HG03066 (cell line): Measurements from ENCODE around the gene LRRC25.

Source experiments
- ATAC-seq: cut with Tn5 transposase; IDR thresholded peaks from one replicate; pipeline ENCODE4 v1.9.1; 2021; ENCODE audit warnings: low read depth; ENCODE audit not compliant: unreplicated experiment

LRRC25 gene

DNA sequence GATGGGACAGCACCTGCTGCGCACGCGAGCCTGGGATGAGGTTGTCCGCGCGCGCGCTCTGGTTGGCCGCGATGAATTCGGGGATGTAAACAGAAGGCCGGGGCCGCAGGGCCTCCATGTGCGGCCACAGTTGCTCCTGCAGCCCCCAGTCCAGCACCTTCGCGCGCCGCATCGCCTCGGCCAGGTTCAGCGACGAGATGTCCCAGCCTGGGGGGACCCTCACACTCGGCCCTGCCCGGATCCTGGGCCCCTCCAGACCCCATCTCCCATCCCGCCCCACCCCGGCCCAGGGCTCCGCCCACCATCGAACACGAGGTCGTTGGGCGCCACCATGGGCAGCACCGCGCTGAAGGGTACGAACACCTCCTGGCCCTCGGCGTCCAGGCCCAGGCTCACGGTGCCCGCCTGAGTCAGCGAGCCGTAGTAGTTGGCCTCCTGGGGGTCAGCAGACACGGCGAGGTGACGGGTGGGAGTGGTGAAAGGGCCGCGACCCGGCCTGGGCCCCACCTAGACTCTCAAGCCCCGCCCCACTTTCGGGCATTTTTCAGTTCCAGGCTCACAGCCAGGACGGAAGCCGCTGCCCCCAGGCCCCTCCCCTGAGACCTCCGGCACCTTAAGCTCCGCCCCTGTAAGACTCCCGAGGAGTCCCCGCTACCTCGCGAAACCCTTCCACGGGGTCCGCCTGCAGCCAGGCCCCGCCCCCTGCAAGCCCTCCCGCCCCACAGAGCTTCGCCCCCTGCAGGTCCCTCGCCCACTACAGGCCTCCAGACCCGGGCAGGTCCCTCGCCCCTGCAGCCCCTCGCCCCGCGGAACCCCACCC lies 39.5 kb upstream of the LRRC25 start:
- peak; percentile 55 for ATAC-seq

DNA sequence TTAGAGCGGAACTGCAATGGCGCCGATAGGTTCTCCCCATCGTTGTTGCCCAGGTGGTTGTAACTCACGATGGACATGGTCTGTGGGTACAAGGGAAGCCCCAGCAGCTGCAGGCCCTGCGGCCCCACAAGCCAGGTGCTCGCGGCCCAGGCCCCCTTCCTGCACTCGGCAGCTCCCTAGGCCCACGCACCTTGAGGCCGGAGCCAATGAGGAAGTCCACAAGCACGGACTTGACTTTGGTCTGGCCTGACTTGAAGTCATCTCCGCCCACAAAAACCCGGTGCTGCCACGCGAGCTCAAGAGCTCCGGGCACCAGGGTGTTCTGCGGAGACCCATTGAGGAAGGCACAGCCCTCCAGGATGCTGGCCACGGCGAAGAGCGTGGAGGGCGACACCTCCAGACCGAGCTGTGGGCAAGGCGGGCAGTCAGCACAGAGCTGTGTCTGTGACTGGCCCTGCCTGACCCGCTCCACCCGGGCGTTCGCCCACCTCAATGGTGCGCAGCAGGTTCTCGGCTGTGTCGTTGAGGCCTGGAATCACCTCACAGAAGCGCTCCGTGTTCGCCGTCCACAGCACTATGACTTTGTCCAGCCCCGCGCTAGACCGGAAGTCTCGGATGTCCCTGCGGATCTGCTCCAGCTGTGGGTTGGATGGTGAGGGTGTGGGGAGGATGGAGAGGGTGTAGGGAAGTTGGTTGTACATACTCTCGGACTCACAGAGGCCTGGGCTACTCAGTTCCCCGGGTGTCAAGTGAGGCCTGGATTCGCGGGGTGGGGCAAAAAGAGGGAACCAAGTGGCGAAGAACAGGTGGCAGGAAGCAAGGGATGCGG lies 38.6 kb upstream of the LRRC25 start:
- ATAC-seq = no peak

DNA sequence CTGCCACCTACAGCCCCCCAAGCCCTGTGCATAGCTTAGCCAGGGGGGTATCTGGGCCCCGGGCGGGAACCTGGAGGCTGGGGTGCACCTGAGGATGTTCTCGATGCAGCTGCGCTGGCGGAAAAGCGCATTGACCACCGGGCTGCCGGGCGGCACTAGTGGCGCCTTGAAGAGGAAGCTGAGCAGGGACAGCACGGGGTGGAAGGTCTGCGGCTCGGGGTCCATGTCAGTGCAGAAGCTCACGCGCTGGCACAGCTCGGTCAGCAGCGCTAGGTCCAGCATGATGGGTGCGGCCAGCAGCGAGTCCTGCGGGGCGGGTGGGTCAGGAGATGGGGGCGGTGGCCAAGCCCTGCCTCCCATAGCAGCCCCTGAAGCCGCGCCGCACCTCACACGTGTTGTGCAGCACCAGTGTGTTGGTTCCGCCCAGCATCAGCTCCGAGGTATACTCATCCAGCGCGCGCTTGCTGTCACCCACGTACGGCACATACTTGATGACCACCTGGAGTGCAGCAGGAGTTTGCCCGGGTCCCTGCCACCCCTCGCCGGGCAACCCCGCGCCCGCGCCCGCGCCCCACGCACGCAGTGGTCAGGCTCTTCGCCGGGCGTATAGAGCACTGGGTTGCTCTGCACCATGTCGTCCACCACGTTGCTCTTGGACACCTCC lies 37.9 kb upstream of the LRRC25 start:
- ATAC-seq = no peak

DNA sequence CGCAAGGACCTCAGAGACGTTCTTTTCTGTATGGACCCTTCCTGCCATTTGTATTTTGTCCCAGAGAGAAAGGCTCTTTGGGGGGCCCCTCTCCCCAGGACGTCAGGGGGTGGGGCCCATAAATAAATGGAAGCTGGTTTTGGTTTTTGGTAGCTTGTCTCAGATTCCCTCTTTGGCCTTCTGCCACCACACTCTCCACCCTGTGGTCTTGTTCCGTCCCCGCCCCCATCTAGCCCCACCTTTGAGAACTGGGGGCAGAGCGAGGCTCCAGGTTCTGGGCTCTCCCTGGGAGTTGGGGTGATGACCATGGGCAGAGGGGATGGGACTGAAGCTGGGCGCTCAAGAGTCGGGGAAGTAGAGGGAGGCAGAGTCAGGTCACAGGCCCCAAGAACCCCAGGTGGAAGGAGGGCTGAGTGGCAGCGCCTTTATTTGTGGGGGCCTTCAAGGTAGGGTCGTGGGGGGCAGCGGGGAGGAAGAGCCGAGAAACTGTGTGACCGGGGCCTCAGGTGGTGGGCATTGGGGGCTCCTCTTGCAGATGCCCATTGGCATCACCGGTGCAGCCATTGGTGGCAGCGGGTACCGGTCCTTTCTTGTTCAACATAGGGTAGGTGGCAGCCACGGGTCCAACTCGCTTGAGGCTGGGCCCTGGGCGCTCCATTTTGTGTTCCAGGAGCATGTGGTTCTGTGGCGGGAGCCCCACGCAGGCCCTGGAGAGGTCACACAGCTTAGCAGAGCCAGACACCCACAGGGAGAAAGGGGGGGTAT lies 37.2 kb upstream of the LRRC25 start:
- no peak for ATAC-seq

DNA sequence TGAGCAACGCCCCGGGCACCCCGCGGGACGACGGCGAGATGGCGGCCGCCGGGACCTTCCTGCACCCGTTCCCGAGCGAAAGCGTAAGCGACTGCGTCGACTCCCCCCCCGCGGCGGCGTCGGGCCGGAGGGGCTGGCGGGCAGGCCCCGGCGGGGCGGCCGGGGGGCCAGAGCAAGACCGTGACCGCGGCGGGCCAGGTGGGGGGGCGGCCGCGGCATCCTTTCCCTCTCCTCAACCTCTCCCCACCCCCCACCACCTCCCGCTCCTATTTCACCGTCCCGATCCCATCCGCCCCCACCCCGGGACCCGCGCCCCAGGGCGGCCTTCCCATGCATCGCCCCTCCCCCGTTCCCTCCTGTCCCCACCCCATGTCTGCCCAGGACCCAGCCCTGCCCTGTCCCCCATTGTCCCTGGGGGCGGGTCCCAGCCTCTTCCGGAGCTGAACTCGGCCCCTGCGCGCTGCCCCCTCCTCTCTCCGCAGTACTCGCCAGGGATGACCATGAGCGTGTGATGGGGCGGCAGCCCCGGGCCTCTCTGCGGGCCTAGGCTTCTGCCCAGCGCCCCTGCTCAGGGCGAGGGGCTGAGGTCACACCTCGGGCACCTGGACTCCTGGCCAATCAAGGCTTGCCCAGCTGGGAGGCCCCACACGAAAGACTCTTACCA lies 36.4 kb upstream of the LRRC25 start:
- no peak for ATAC-seq

DNA sequence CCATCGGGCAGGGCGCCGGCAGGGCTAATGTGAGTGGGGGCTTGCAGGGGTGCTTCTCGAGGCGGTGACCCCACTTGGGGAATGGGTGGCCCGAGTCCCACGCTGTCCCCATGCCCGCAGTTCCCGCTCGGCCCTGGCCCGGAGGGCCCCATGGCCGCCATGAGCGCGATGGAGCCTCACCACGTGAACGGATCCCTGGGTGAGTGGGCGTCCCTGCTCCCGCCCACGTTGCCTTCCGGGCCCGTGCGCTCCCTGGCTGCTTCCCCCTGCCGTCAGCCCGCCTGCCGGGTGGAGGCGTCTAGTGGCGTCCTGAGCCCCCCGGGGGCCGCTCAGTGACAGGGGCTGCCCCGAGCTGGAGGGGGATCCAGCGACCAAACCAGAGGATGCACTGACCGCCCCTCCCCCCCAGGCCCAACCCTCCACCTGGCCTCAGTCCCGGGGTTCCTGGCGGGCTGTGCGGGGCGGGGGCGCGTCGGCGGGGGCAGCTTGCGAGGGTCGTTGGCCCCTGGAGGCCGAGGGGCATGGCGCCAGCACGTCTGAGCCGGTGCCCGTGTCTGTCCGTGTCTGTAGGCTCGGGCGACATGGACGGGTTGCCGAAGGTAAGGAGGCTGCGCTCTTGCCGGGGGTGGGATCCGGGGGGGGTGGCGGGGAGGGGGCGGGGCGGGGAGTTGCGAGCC lies 35.7 kb upstream of the LRRC25 start:
- no peak for ATAC-seq

DNA sequence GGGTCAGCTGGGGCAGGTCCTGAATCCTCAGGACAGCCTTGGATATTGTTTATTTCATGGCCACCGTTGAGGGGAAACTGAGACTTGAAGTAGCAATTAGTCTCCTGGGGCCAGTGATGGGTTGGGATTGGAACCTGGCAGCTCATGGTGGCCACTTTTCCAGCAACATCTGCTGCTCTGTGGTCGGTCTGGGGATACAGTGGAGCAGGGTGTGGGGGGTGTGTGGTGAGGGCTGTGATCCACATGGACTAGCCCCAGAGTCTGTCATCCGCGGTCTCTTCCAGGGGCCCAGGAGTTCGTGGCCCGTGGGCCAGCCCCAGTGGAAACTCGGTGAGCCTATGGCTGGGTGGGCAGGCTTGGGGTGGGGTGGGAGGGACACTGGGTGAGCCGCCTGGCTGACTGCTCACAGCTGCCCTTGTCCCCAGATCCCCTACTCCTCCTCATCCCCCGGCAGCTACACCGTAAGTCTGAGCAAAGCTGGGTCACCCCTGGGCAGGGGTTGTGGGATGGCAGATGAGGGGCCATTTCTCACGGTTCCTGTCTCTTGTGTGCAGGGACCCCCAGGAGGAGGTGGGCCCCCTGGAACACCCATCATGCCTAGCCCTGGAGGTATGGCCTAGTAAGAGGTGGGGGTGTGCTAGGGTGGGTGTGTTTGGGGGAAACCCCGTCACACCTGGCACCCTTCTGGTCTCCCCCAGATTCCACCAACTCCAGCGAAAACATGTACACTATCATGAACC lies 35.0 kb upstream of the LRRC25 start:
- no peak for ATAC-seq

DNA sequence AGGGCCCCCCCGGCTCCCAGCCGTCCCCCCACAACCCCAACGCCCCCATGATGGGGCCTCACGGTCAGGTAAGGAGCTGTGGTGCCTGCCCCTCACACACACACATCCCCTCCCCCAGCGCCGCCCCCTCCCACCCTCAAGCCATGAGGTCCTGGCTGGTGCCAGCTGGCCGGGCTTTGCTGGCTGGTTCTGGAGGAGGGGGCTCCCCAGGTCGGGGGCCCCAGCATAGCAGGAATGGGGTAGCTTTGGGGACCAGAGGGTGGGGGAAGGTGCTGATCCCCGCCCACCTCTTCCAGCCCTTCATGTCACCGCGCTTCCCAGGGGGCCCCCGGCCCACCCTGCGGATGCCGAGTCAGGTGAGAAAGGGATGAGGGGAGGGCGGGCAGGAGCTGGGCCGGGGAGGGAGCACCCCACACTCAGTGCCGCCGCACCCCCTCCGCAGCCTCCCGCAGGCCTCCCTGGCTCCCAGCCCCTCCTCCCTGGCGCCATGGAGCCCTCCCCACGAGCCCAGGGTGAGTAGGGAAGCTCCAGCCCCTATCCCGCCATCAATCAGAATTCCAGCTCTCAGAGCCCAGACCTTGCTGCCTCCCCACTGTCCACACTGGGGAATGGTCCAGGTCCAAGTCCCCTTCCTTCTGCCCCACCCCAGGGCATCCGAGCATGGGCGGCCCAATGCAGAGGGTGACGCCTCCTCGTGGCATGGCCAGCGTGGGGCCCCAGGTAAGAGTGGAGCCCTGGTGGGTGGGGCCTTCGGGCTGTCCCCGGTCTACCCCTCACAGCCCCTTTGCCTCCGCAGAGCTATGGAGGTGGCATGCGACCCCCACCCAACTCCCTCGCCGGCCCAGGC lies 34.2 kb upstream of the LRRC25 start:
- no peak for ATAC-seq

DNA sequence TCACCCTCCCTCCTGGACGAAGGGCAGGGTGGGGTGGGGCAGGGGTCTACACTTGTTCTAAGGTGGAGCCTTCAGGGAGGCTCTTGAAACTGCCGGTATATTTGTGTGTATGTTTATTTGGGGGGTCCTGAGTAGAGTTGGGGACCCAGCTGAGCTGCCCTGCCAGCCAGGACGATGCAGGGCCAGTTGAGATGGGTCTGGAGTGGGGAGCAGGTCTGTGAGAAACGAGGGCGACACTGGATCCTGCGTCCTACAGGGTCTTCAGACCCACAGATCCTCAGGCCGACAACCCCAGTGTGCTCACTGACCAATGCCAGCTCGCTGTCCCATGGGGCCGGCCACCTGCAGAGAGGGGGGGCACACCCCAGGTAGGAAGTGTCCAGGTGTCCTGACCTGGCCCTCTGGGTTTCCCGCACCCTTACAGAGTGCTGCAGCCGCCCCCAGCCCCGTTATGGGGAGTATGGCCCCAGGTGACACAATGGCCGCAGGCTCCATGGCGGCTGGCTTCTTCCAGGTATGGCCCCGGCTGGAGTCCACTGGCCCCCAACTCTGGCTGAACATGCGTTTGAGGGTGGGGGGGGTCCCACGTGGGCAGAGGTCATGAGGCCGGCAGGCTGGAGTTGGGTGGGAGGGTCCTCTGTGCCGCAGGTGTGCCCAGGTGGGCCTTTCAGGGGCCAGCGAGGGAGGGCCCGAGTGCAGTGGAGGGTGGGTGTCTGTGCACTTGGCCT lies 33.2 kb upstream of the LRRC25 start:
- no peak for ATAC-seq

DNA sequence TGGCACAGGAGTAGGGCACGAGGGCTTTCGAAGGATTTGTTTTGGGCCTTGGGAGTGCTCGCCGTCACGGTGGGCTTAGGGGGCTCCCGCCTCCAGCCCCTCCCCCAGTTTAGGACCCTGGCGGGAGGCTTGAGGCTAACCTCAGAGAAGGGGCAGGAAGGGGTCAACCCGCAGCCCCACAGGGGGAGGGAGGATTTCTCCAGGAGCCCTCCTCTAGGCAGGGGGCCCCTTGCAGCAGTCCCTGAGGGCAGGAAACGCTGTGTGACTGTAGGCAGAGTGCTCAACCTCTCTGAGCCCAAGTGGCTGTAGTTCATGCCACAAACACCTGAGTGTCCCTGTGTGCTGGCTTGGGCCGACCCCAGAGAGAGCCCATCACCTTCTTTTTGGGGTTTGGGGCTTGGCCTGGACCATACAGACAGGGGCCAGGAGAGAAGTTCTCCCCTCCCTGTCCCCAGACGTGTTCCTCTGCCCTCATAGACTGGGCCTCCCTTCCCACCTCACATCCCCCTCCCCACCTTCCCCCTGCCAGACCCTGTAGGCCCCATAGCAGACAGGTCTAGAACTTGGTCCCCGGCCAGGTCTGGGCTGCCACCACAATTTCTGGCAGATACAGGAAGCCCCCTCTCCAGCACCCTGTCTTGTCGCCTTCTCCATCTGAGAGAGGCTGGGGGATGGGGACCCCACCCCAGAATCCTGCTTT lies 32.4 kb upstream of the LRRC25 start:
- no peak for ATAC-seq

DNA sequence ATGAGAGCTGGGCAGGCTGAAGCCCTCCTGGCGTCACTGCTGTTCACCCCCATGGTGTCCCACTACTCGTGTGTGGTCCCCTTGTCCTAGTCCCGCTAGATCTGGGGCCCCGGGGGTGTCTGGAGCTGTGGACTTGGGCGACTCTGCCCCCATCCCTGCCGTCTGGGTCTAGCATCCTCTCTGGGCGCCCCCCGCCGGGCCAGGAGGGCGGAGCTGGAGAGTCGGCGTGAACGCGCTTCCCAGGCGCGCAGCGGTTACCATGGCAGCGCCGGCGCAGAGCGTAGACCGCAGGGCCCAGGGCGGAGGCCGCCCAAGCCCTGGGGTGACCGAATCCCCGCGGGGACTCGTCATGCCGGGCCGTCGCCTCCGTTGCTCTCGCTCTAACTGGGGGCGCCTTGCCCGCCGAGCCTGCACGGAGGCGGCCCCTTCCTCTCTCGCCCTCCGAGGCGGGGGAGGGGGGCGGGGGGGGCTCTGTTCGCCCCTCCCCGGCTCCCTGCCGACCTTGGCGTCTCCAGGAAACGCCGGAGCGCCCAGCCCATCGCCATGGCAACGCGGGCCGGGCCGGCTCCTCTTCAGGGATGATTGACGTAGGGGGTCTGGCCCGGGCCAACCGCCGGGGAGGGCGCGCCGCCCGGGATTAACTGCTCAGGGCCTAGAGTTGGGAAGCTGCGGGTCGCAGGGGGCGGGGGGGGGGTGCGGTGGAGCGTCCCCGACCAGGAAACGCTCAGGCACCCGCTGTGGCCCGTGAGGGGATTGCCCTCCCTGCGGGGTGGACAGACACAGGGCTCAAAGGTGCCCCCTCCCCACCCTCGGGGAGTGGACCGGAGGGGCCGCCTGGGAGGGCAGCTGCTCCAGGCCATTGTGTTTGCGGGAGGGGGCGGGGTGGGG lies 31.6 kb upstream of the LRRC25 start:
- peak; percentile 48 for ATAC-seq

DNA sequence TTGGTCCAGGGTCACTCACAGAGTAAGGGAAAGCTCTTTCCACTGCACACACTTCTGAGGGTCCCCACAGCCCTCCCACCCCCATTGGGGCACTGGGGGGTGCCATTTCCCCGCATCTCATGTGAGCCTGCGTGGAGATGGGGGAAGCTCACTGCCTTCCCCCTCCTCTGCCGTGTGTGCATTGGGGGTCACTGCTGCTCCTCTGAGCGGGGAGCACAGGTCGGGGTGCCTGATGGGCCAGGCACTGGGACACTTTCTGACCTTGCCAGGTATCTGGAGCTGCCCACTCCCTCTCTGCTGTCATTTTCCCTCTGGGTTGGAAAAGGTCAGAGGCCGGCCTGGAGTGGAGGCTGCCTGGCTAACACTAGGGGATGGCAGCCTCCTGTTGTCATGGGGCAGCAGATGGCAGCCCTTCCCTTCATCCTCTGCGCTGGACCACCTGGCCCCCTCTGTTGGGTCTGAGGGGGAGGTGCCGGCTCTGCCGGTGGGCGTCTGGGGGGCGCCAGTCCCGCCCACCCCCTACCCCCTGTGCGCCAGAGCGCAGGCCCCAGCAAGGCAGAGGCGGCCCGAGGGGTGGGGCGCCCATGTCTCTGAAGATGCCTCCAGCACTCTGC lies 30.9 kb upstream of the LRRC25 start:
- no peak for ATAC-seq

DNA sequence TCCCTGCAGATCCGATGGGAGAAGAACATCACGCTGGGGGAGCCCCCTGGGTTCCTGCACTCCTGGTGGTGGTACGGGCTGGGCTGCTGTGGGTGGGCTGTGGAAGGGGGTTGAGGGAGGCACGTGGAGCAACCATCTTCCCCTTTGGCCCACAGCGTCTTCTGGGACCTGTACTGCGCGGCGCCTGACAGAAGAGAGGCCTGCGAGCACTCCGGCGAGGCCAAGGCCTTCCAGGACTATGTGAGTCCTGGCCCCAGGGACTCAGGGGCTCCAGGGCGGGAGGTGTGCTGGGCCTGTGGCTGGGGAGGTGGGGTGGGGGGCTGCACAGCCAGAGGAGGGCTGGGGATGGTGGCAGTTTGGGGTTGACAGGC lies 30.3 kb upstream of the LRRC25 start:
- no peak for ATAC-seq

DNA sequence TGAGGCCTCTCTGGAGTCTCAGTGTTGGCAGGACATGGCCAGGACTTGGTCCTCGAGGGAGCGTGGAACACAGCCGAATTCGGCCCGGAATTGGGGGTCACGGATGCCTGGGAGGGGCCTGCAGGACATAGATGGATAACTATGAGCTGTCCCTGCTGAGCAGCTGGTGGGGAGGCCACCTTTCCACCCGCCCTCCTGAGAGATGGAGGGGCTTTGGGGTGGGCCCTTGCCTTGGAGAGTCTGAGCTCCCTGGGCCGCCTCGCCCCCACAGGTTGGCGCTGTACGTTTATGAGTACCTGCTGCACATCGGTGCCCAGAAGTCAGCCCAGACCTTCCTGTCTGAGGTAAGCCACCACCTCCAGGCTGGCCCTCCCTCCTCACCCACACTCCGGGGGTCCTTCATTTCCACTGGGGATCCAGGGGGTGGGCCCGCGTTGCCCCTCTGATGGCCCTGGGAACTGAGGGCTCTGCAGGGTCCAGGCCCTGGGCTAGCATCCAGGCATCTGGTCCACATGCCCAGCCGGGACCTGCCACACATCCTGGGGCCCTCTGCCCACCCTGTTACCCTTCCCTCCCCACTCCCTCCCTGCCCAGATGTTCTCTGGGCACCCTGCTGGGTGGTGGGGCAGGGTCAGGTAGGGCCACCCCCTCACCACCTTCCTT lies 29.8 kb upstream of the LRRC25 start:
- ATAC-seq = no peak

DNA sequence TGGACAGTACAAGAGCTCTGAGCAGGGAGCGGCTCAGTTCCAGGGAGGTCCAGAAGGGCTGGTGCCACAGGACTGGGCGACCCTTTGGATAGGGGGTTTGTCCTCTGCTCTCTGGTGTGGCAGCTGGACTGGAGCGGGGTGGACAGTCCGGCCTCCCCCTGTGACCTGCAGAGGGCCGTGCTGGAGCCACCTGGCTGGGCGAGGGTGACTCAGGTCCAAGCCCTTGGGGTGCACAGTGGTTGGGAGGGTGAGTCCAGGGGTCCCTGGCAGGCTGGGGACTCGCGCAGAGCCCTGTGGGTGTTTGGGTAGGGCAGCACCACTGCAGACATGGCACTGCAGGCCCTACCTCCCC lies 29.0 kb upstream of the LRRC25 start:
- no peak for ATAC-seq
